ENCODE data around the gene CASR.
A peak's percentile ranks its signal among the peaks of the same experiment; 100 is the strongest.

CASR gene

GRCh38 chr3:122257644-122258364 lies 74.3 kb downstream of the CASR start:
- DNase-seq (ENCODE audit: low read depth), result no peak

- peak; percentile 45 for DNase-seq (ENCODE audit: low read depth)
Observed at GRCh38 chr3:122258757-122259371, 75.4 kb downstream of the CASR start.

GRCh38 chr3:122260206-122260605 lies 76.7 kb downstream of the CASR start:
- no peak for DNase-seq (ENCODE audit: low read depth)

GRCh38 chr3:122263058-122263457 lies 79.6 kb downstream of the CASR start:
- DNase-seq (ENCODE audit: low read depth), result no peak

- no peak for DNase-seq (ENCODE audit: low read depth)
Observed at GRCh38 chr3:122263974-122264588, 80.6 kb downstream of the CASR start.

GRCh38 chr3:122265957-122266356 lies 82.5 kb downstream of the CASR start:
- no peak for DNase-seq (ENCODE audit: low read depth)

GRCh38 chr3:122268257-122269024 lies 85.0 kb downstream of the CASR start:
- DNase-seq (ENCODE audit: low read depth), result no peak

- no peak for DNase-seq (ENCODE audit: low read depth)
Observed at GRCh38 chr3:122269045-122269444, 85.6 kb downstream of the CASR start.

GRCh38 chr3:122271246-122271898 lies 87.9 kb downstream of the CASR start:
- DNase-seq (ENCODE audit: low read depth), result no peak

GRCh38 chr3:122272879-122273278 lies 89.4 kb downstream of the CASR start:
- DNase-seq (ENCODE audit: low read depth), result no peak

- no peak for DNase-seq (ENCODE audit: low read depth)
Observed at GRCh38 chr3:122273498-122273897, 90.0 kb downstream of the CASR start.

GRCh38 chr3:122281891-122282290 lies 98.4 kb downstream of the CASR start:
- DNase-seq (ENCODE audit: low read depth), result no peak

GRCh38 chr3:122283796-122284445 lies 100.5 kb downstream of the CASR start:
- DNase-seq (ENCODE audit: low read depth), result no peak

- DNase-seq (ENCODE audit: low read depth), result no peak
Observed at GRCh38 chr3:122284486-122284885, 101.0 kb downstream of the CASR start.

GRCh38 chr3:122294359-122294758 lies 110.9 kb downstream of the CASR start:
- DNase-seq (ENCODE audit: low read depth), result no peak

GRCh38 chr3:122295266-122296062 lies 112.0 kb downstream of the CASR start:
- no peak for DNase-seq (ENCODE audit: low read depth)

GRCh38 chr3:122298239-122298638 lies 114.8 kb downstream of the CASR start:
- DNase-seq (ENCODE audit: low read depth), result no peak

- no peak for DNase-seq (ENCODE audit: low read depth)
Observed at GRCh38 chr3:122299215-122299614, 115.7 kb downstream of the CASR start.

GRCh38 chr3:122299872-122300460 lies 116.5 kb downstream of the CASR start:
- no peak for DNase-seq (ENCODE audit: low read depth)

- DNase-seq (ENCODE audit: low read depth), result no peak
Observed at GRCh38 chr3:122301063-122301462, 117.6 kb downstream of the CASR start.
